Ovary (tissue), 9 donors: Measurements from ENCODE around the gene TOR1B. TPM values are rescaled to one million over a fixed set of nuclear protein-coding genes. Genes with fewer than 3 reads are reported as not detected.
"Not testable (repeated sequence)": the region's sequence is repeated elsewhere in the genome, so short reads cannot be mapped to it uniquely, and the experiment has no call there.

ENCODE experiments used
- DNase-seq, 5 donors: peaks; one replicate each; pipeline ENCODE4 v3.0.0-alpha.2; 2019 to 2020
- H3K27ac ChIP-seq, 2 donors: fragments of 200-600 bp; one replicate each; pipeline versions ENCODE4 v1.5.1 to v1.8.0; 2019 to 2022
- H3K27me3 ChIP-seq: fragments of 200-600 bp; one replicate; pipeline ENCODE4 v1.8.0; 2022
- H3K36me3 ChIP-seq: fragments of 200-600 bp; sonication (generic); one replicate; pipeline ENCODE4 v1.5.1; 2019
- H3K4me1 ChIP-seq: one replicate; pipeline ENCODE4 v1.8.1; 2013; ENCODE audit warnings: mild to moderate bottlenecking, moderate library complexity; ENCODE audit not compliant: insufficient read depth
- H3K4me3 ChIP-seq: fragments of 200-600 bp; sonication (generic); one replicate; pipeline ENCODE4 v1.5.1; 2017
- H3K9me3 ChIP-seq, 2 donors: fragments of 200-600 bp in 1 of 2; sonication (generic) in 1 of 2; one replicate each; pipeline versions ENCODE4 v1.5.1 to v1.8.1; 2013 to 2019; ENCODE audit warnings: mild to moderate bottlenecking in 1 of 2, moderate library complexity in 1 of 2
- CTCF ChIP-seq, 3 donors: fragments of 450-650 bp in 2 of 3; fragments of 200-600 bp in 1 of 3; IDR thresholded peaks; one replicate each; pipeline versions ENCODE4 v1.5.1 to v1.8.0; 2016 to 2022; ENCODE audit warnings: antibody characterized with exemption in 3 of 3, mild to moderate bottlenecking in 1 of 3
- EP300 ChIP-seq: sonication (generic); formaldehyde crosslinking; IDR thresholded peaks from one replicate; pipeline ENCODE4 v1.6.1; 2017; ENCODE audit warnings: antibody characterized with exemption
- POLR2A ChIP-seq: fragments of 450-650 bp; IDR thresholded peaks from one replicate; pipeline ENCODE4 v1.6.1; 2017; ENCODE audit warnings: antibody characterized with exemption, mild to moderate bottlenecking, moderate library complexity
- WGBS, 3 donors: extraction: QIAGEN DNeasy Blood & Tissue Kit in 1 of 3; methylation state at CpG; one replicate each; pipeline versions ENCODE4 v1.1.5 to v1.1.7; 2013 to 2017; 5-methylcytosine and 5-hydroxymethylcytosine counted together
- intact Hi-C, 4 donors: fragments of 100-400 bp; cut with DNase I; formaldehyde crosslinking; loops; one replicate each; pipeline versions ENCODE4 v1.11.0 to v1.15.1; 2022 to 2023
- polyA plus RNA-seq, 2 donors: library from polyadenylated mRNA; stranded (reverse); fragments of 200-250 nt in 1 of 2; fragments of 350-450 nt in 1 of 2; fragmentation: Illumina TruSeq in 1 of 2; extraction: RNeasy Lipid Tissue Mini Kit (QIAGEN cat#74804) in 1 of 2; gene quantifications; one replicate each; pipeline ENCODE4 v1.2.3, GENCODE V29; 2013 to 2014
- total RNA-seq, 7 donors: library from RNA; depleted of rRNA in 2 of 7; stranded (reverse); fragments of >200 nt in 2 of 7; fragmentation: NEBNext Ultra II Directional in 3 of 7; extraction: Animal tissue kit (Norgen Biotek cat#: 25700) in 3 of 7; gene quantifications; one replicate each; pipeline versions ENCODE4 v1.1.0 to v1.2.4, GENCODE V29; 2016 to 2023
- donor health status: DM: no; HTN: no; CAD: no; lungs with moderate emphysema.
- donor health status: DM: no; HTN: no; CAD: no.
- donor health status: Bipolar disorder and iron deficiency.
- donor health status: DM: yes; HTN: yes; CAD: no.
- donor health status: DM: no; HTN: no; CAD: no.
- donor health status: DM: yes; HTN: yes; CAD: no.

TOR1B gene
- total and polyA plus RNA-seq, 9 donors = 12.2 to 27.5 (median 16.9) TPM

GRCh38 chr9:129785866-129786265, 17.1 kb upstream of the TOR1B start:
- intact Hi-C loops = loop anchor here in 2 of 4 donors (5.0 to 10.0 kb wide), 4 partner anchors 139 to 661 kb away; partner anchors contain the start of gene ASB6 (in 1 of the 2)
- Histone ChIP-seq H3K36me3 (no peaks in the 10 kb centered on the region), H3K4me3 (no peak overlapping the region), H3K27me3 (no peaks in the 10 kb centered on the region), H3K9me3 (no peaks in the 10 kb centered on the region), H3K27ac (no peak overlapping the region), H3K4me1 (peaks cover 3% of the 10 kb centered on the region)
- 82 to 95% (median 85%) methylated on average over 1 of the region's 1 CpG for WGBS, 3 donors
- TF ChIP-seq CTCF (IDR thresholded peaks at IDR 0.05) (no peak), POLR2A (no peak), EP300 (no peak)
- no peak for DNase-seq

- Histone ChIP-seq H3K9me3 (no peaks in the 10 kb centered on the region), H3K36me3 (no peaks in the 10 kb centered on the region), H3K4me1 (peaks cover 3% of the 10 kb centered on the region), H3K27me3 (no peaks in the 10 kb centered on the region), H3K27ac (no peak overlapping the region), H3K4me3 (no peak overlapping the region)
- no peak for DNase-seq
- intact Hi-C loops = loop anchor here in 2 of 4 donors (5.0 to 10.0 kb wide), 4 partner anchors 139 to 662 kb away; partner anchors contain the start of gene ASB6 (in 1 of the 2)
- no peak for TF ChIP-seq CTCF (IDR thresholded peaks at IDR 0.05)
- no peak for TF ChIP-seq POLR2A
- TF ChIP-seq EP300 = no peak
- WGBS, 3 donors = 85 to 87% (median 86%) methylated on average over 10 of the region's 10 CpGs
Measured at GRCh38 chr9:129786481-129786880, 16.5 kb upstream of the TOR1B start.

DNA sequence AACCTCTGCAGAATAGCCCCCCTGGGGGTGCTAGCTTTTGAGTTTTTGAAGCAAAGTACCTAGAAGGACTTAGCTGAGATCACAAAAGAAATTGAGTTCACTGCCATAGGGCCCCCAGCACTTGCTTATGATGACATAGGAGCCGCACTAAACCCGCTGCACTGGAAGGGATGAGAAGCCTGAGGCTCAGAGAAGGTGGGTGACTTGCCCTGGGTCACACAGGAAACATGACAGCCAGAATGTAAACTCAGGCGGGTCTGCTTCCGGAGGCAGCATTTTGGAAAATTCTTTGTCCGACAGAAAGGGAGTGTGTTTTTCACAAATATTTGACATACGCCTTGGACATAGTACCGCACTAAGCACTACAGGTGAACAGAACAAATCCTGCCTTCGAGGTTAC, 8.4 kb upstream of the TOR1B start:
- H3K36me3 ChIP-seq = no peaks in the 10 kb centered on the region
- intact Hi-C loops = no loop called here
- no peak for DNase-seq
- H3K4me3 ChIP-seq = no peak overlapping the region
- no peaks in the 10 kb centered on the region for H3K27me3 ChIP-seq
- H3K27ac ChIP-seq = no peak overlapping the region
- peaks cover 3% of the 10 kb centered on the region for H3K4me1 ChIP-seq
- no peak for TF ChIP-seq CTCF (IDR thresholded peaks at IDR 0.05)
- TF ChIP-seq POLR2A = no peak
- TF ChIP-seq EP300 = no peak
- no peaks in the 10 kb centered on the region for H3K9me3 ChIP-seq
- 80 to 86% (median 81%) methylated on average over 8 of the region's 8 CpGs for WGBS, 3 donors

GRCh38 chr9:129796029-129796428, 7.0 kb upstream of the TOR1B start:
- H3K36me3 ChIP-seq, H3K4me1 ChIP-seq, intact Hi-C loops, H3K4me3 ChIP-seq, H3K9me3 ChIP-seq, H3K27me3 ChIP-seq, DNase-seq, H3K27ac ChIP-seq: not testable (repeated sequence)
- WGBS, 3 donors = 76 to 82% (median 80%) methylated on average over 2 of the region's 2 CpGs

DNA sequence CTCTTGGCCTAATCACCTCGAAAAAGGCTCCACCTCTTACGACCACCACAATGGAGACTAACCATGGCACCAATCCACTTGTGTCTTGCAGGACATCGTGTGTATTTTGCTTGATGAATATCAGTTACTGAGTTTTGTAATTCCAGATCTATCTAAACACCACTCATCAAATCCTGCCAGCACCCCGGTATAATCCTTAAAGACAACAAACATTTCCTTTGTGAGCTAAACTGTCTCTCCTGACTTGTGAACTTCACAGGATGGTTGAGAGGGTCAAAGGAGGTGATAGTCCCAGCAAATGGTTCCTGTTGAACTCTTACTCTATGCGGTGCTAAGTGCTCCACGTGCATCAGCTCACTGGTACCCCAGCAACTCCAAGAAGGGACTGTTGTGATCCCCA, 4.0 kb upstream of the TOR1B start:
- no peaks in the 10 kb centered on the region for H3K27me3 ChIP-seq
- H3K4me1 ChIP-seq = no peaks in the 10 kb centered on the region
- intact Hi-C loops = no loop called here
- no peak for DNase-seq
- WGBS, 3 donors = 49 to 66% (median 56%) methylated on average over 6 of the region's 6 CpGs
- TF ChIP-seq EP300 = no peak
- TF ChIP-seq POLR2A = no peak
- no peak for TF ChIP-seq CTCF (IDR thresholded peaks at IDR 0.05)
- no peak overlapping the region for H3K27ac ChIP-seq
- H3K4me3 ChIP-seq = no peak overlapping the region
- no peaks in the 10 kb centered on the region for H3K36me3 ChIP-seq
- H3K9me3 ChIP-seq = no peaks in the 10 kb centered on the region
